ENCODE measurements around the gene BABAM1.
"Not testable (repeated sequence)": the region's sequence is repeated elsewhere in the genome, so short reads cannot be mapped to it uniquely, and the experiment has no call there.

BABAM1 gene

GRCh38 chr19:17243830-17244617, 23.2 kb upstream of the BABAM1 start:
- peak; percentile 32 for DNase-seq

- DNase-seq, result no peak
Measured at GRCh38 chr19:17244618-17245534, 22.4 kb upstream of the BABAM1 start.

- DNase-seq, result no peak
Measured at GRCh38 chr19:17245535-17245984, 21.7 kb upstream of the BABAM1 start, which contains the start of gene NR2F6. NR2F6 (minus strand) TSS chr19:17245919; CDS start chr19:17245220, 699 bp downstream.

- peak; percentile 78 for DNase-seq
Measured at GRCh38 chr19:17246681-17247425, 20.4 kb upstream of the BABAM1 start.

- DNase-seq, result no peak
Measured at GRCh38 chr19:17248011-17248776, 19.0 kb upstream of the BABAM1 start.

- no peak for DNase-seq
Measured at GRCh38 chr19:17249887-17250548, 17.2 kb upstream of the BABAM1 start.

GRCh38 chr19:17254636-17255035, 12.6 kb upstream of the BABAM1 start:
- DNase-seq, result no peak

GRCh38 chr19:17255150-17255621, 12.1 kb upstream of the BABAM1 start:
- no peak for DNase-seq

GRCh38 chr19:17256130-17256529, 11.1 kb upstream of the BABAM1 start:
- no peak for DNase-seq

GRCh38 chr19:17259118-17259780, 8.0 kb upstream of the BABAM1 start:
- no peak for DNase-seq

GRCh38 chr19:17259934-17260333, 7.3 kb upstream of the BABAM1 start:
- no peak for DNase-seq

GRCh38 chr19:17260842-17261325, 6.4 kb upstream of the BABAM1 start:
- DNase-seq, result peak; percentile 66

- no peak for DNase-seq
Measured at GRCh38 chr19:17262557-17262956, 4.7 kb upstream of the BABAM1 start.

GRCh38 chr19:17263712-17264640, 3.3 kb upstream of the BABAM1 start:
- no peak for DNase-seq

GRCh38 chr19:17264641-17264979, 2.6 kb upstream of the BABAM1 start, which contains the start of gene USHBP1:
USHBP1 (minus strand) TSS chr19:17264745; CDS start chr19:17264299, 446 bp downstream.
- DNase-seq, result no peak

- no peak for DNase-seq
Measured at GRCh38 chr19:17266026-17266425, 1.2 kb upstream of the BABAM1 start.

GRCh38 chr19:17266589-17266974, 661 bp upstream of the BABAM1 start:
- DNase-seq, result no peak

- DNase-seq, result no peak
Measured at GRCh38 chr19:17268754-17269153, 1.5 kb downstream of the BABAM1 start.

GRCh38 chr19:17274892-17275291, 7.6 kb downstream of the BABAM1 start:
- not testable (repeated sequence) for DNase-seq

Measured in HCEC 1CT (cell line).